Measurements from ENCODE around the gene NOD2.

NOD2 gene

GRCh38 chr16:50743581-50744225, 50.3 kb downstream of the NOD2 start:
- no peak for DNase-seq

- no peak for DNase-seq
Observed at GRCh38 chr16:50744881-50745280, 51.5 kb downstream of the NOD2 start.

GRCh38 chr16:50745940-50746339, 52.5 kb downstream of the NOD2 start:
- no peak for DNase-seq

DNA sequence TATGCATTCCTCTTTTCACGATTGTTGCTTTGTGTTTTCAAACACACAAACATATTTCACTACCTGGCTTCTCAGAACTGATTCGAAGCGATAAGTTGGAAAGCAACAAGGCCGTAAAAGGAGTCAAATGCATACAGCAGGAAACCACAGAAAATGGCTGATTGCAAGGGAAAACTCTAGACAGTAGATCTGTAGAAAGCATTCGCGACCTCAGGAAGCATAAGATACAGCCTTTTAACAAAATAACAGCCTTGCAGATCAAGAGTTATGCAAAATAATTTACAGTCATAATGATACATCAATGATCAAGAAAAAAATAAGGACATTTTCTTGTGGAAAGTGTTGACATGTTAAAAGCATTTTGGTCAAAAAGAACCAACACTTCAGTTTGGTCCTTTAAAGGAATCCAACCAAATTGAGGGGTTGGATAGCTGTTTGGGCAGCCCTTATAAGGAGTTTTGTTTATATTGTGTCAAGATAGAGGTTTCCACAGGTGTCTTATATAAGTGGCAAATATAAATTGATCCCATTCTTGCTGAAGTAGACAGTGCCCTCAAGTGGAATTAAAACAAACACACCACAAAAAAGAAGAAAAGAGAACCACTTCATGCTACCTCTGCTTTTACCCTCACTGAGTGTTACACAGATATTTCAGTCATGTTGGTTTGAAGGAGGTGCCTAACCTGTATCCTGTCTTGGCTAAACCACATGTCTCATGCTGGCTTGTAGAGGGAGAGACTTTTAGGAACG, 54.0 kb downstream of the NOD2 start:
- DNase-seq = peak; percentile 60

- DNase-seq = no peak
Observed at GRCh38 chr16:50751528-50751927, 58.1 kb downstream of the NOD2 start.

GRCh38 chr16:50752471-50753235, 59.2 kb downstream of the NOD2 start:
- DNase-seq = no peak

- no peak for DNase-seq
Observed at GRCh38 chr16:50756473-50756872, 63.1 kb downstream of the NOD2 start.

DNA sequence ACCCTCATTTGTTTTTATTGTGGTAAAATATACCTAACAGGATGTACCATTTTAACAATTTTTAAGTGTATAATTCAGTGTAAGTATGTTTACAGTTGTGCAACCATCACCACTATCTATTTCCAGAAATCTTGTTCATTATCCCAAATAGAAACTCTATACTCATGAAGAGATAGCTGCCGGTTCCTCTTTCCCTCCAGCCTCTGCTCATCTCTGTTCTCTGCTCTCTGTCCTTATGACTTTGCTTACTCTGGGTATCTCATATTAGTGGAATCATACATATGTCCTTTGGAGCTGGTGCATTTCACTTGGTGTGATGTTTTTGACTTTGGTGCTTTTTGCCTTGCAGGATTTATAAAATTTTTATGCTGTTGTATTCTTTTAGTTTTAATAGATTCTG, 67.9 kb downstream of the NOD2 start:
- no peak for DNase-seq

DNA sequence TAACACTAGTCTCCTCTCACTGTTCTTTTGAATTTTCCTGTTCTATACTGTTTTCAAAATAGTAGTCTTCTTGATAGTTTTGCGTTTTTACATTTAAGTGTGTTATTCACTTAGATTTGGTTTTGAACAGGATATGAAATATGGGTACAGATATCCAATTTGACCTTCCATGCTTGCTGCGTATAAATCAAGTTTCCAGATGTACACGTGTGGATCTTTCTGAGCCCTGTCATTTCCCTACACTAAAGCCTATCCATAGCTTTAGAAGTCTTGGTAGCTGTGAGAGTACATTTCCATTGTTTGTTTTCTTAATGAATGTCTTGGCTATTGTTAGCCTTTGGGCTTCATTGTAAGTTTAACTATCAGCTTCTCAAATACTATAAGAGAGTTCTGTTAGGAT, 68.8 kb downstream of the NOD2 start:
- DNase-seq = no peak

DNA sequence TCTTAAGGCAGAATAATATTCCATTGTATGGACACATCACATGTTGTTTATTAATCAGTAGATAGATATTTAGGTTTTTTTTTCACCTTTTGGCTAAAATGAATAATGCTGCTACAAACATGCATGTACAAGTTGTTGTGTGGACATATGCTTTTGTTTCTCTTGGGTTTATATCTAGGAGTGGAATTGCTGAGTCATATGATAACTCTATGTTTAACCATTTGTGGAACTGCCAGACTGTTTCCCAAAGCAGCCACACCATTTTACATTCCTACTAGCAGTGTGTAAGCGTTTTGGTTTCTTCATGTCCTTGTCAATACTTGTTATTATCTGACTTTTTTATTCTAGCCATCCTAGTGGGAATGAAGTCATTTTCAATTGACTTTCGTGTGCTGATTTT, 69.8 kb downstream of the NOD2 start:
- DNase-seq = no peak

DNA sequence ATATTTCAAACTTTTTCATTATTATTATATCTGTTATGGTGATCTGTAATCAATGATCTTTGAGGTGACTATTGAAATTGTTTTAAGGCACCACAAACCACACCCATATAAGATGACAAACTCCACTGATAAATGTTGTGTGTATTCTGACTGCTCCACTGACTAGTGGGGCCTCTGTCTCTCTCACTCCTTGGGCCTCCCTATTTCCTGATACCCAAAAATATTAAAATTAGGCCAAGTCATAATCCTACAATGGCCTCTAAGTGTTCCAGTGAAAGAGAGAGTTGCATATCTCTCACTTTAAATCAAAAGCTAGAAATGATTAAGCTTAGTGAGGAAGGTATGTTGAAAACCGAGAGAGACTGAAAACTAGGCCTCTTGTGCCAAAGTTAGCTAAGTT, 71.9 kb downstream of the NOD2 start:
- DNase-seq = no peak

GRCh38 chr16:50765861-50766260, 72.5 kb downstream of the NOD2 start:
- no peak for DNase-seq

GRCh38 chr16:50767197-50767596, 73.8 kb downstream of the NOD2 start:
- DNase-seq = no peak

- no peak for DNase-seq
Observed at GRCh38 chr16:50771366-50771765, 78.0 kb downstream of the NOD2 start.

DNA sequence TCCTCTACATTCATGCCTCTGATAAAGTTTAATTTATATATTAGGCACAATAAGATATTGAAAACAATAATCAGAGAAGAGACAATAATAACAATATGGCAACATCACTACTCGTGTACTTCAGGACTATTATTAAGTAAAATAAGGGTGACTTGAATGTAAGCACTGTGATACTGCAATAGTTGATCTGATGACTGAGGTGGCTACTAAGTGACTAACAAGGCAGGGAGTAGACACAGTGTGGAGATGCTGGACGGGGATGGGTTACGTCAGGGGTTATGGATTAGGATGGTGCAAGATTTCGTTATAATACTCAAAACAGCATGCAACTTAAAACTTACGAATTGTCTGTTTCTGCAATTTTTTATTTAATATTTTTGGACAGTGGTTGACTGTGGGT, 81.0 kb downstream of the NOD2 start:
- no peak for DNase-seq

- no peak for DNase-seq
Observed at GRCh38 chr16:50774960-50775359, 81.6 kb downstream of the NOD2 start.

- DNase-seq = no peak
Observed at GRCh38 chr16:50776037-50776436, 82.6 kb downstream of the NOD2 start.

DNA sequence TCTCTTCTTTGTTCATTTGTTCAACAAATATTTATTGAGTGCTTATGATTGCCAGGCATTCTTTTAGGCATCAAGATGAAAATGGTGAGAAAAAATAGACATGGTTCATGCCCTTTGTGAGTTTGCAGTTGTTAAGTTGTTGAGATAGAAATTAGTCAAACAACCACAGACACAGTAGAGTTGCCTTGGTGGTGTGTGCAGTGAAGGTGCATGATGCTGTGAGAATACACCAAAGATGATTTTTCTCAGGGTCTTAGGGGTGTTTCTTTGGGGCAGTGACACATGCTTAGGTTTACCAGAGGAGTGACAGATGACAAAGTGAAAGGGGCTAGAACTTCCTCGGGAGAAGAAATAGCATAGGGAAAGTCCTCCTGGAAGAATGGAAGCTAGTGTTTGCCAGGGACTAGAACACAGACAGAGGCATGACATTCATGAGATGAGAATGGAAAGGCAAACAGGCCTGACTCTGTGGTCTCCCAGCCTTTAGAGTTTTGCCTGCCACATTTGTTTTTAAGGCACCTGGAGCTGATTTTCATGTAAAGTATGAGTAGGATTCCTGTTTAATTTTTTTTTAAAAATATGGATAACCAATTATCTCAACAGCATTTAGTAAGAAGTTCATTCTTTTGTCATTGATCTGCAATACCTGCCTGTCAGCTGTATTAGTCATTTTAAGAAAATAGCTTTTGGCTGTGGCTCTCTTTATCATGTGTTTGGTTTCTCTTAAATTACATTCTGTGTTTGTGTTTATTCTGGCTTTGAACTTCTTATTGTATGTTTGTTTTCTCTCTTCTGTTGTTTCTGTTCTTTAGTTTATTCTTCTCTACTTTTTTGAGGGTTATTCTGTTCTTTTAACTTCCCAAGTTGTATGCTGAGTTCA, 85.1 kb downstream of the NOD2 start:
- no peak for DNase-seq

- no peak for DNase-seq
Observed at GRCh38 chr16:50781043-50781442, 87.6 kb downstream of the NOD2 start.

- no peak for DNase-seq
Observed at GRCh38 chr16:50781518-50781917, 88.1 kb downstream of the NOD2 start.
